Stomach smooth muscle (tissue), 2 donors: ENCODE data around the gene TMEM86B.
"Not testable (repeated sequence)": the region's sequence is repeated elsewhere in the genome, so short reads cannot be mapped to it uniquely, and the experiment has no call there.

Experiments
- H3K27ac ChIP-seq: one replicate; pipeline ENCODE4 v1.7.0; 2013; ENCODE audit warnings: mild to moderate bottlenecking, low read length, inconsistent platforms
- H3K27me3 ChIP-seq, 2 donors: one replicate each; pipeline ENCODE4 v1.7.0; 2013; ENCODE audit warnings: low read length in 2 of 2; ENCODE audit not compliant: insufficient read depth in 2 of 2, control insufficient read depth in 1 of 2
- H3K36me3 ChIP-seq, 2 donors: one replicate each; pipeline ENCODE4 v1.7.0; 2013; ENCODE audit warnings: low read length in 2 of 2; ENCODE audit not compliant: control insufficient read depth in 2 of 2, insufficient read depth in 2 of 2
- H3K4me1 ChIP-seq: one replicate; pipeline ENCODE4 v1.7.0; 2013; ENCODE audit warnings: low read length; ENCODE audit not compliant: control insufficient read depth, insufficient read depth
- H3K4me3 ChIP-seq, 2 donors: one replicate each; pipeline ENCODE4 v1.7.0; 2013; ENCODE audit warnings: low read length in 2 of 2
- H3K9ac ChIP-seq, 2 donors: one replicate each; pipeline ENCODE4 v1.7.0; 2013; ENCODE audit warnings: low read length in 2 of 2, mild to moderate bottlenecking in 1 of 2
- H3K9me3 ChIP-seq, 2 donors: one replicate each; pipeline ENCODE4 v1.7.0; 2013; ENCODE audit warnings: low read length in 2 of 2; ENCODE audit not compliant: control insufficient read depth in 2 of 2
- donor health status: healthy.
- donor health status: Pancreatic carcinoma.

Gene TMEM86B

DNA sequence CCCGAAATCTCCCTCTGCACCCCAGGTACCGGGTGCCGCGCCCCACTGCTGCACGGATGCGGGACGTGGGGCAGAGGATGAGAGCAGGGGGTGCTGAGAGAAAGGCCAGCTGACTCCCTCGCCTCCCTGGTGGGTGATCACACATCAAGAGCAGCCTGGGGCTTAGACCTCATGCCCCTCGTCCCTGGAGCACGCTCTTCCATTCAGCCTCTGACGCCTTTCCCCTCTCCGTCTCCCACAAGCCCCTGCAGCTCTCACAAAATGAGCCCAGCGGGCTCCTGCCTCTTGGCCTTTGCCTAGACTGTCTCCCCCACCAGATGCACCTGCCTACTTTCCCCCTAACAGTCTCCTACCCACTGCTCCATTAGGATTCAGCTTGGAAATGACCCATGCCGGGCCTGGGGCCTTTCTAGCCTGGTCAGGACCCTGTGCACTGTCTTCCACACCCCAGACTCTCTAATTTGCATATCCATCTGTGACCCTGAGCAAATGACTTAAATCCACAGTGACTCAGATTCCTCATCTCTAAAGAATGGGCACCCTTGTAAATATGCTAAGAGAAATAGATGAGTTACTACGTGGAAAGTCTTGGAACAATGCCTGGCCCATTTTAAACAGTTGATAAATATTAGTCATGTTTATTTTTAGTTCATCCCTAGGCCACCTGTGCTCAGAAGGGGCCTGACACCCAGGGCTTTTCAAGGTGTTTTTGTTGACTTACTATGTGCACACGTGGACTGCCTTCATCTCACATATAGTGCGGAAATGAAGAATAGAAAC lies 18.7 kb downstream of the TMEM86B start:
- H3K27me3 ChIP-seq, result peaks cover 17 to 18% of the 10 kb centered on the region in 2 donors
- no peak overlapping the region for H3K27ac ChIP-seq

DNA sequence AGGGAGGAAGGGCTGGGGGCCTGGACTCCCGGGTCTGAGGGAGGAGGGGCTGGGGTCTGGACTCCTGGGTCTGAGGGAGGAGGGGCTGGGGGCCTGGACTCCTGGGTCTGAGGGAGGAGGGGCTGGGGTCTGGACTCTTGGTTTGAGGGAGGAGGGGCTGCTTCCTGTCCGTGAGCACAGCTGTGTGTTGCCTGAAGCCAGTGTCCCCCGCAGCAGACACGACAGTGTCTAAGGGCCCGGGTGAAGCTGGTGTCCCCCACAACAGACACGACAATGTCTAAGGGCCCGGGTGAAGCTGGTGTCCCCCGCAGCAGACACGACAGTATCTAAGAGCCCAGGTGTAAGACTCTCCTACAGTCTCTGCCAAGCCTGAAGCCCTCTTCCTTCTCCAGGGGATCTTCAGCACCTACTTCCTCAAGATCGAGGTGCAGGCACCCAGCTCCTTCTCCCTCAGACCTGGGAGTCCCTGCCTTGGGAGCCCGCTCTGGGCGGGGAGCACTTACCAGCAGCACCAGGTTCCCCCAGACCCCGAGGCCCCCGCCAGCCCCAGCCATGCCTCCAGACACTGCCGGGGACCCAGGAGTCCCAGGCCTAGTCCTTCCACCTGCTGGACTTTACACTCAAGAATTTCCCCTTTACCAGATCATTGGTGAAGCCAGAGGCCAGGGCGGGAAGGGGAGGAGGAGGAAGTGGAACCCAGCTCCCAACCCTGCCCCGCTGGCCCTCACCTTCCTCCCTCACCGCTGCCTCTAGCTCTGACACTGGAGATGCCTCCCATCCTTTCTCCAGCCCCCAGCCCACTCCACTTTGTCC lies 19.5 kb downstream of the TMEM86B start, which contains the start of gene PTPRH:
Gene PTPRH (minus strand): TSS at position 622 of the 813 bp plus-strand sequence. CDS start 68 bp downstream, at position 554.
- H3K4me3 ChIP-seq, result no peak within 1 kb of the TSS
- no peaks in the 10 kb centered on the region for H3K36me3 ChIP-seq
- peaks cover 13% of the 10 kb centered on the region for H3K4me1 ChIP-seq
- peaks cover 3 to 5% of the 10 kb centered on the region in 2 donors for H3K9me3 ChIP-seq
- H3K27ac ChIP-seq, result no peak within 1 kb of the TSS
- no peak within 1 kb of the TSS for H3K9ac ChIP-seq
- H3K27me3 ChIP-seq, result peaks cover 14 to 15% of the 10 kb centered on the region in 2 donors

More for the DNA sequence above, 18.7 kb downstream of the TMEM86B start:
- no peak overlapping the region for H3K9ac ChIP-seq
- H3K36me3 ChIP-seq, result no peaks in the 10 kb centered on the region
- H3K4me3 ChIP-seq, result no peak overlapping the region
- H3K9me3 ChIP-seq, result peaks cover 3 to 5% of the 10 kb centered on the region in 2 donors
- peaks cover 13% of the 10 kb centered on the region for H3K4me1 ChIP-seq

GRCh38 chr19:55206664-55207500 lies 21.7 kb downstream of the TMEM86B start:
- Histone ChIP-seq H3K36me3 (no peaks in the 10 kb centered on the region), H3K9ac (no peak overlapping the region), H3K9me3 (no peaks in the 10 kb centered on the region), H3K27me3 (peaks cover 6 to 9% of the 10 kb centered on the region in 2 donors), H3K27ac (no peak overlapping the region), H3K4me1 (peaks cover 13% of the 10 kb centered on the region), H3K4me3 (peak overlapping the region; percentile 19 to 29)

- H3K27ac ChIP-seq, H3K36me3 ChIP-seq, H3K4me3 ChIP-seq, H3K9me3 ChIP-seq, H3K4me1 ChIP-seq, H3K9ac ChIP-seq: not testable (repeated sequence)
- H3K27me3 ChIP-seq, result peaks cover 9 to 18% of the 10 kb centered on the region in 2 donors
Observed at GRCh38 chr19:55202199-55202598, 26.4 kb downstream of the TMEM86B start.

DNA sequence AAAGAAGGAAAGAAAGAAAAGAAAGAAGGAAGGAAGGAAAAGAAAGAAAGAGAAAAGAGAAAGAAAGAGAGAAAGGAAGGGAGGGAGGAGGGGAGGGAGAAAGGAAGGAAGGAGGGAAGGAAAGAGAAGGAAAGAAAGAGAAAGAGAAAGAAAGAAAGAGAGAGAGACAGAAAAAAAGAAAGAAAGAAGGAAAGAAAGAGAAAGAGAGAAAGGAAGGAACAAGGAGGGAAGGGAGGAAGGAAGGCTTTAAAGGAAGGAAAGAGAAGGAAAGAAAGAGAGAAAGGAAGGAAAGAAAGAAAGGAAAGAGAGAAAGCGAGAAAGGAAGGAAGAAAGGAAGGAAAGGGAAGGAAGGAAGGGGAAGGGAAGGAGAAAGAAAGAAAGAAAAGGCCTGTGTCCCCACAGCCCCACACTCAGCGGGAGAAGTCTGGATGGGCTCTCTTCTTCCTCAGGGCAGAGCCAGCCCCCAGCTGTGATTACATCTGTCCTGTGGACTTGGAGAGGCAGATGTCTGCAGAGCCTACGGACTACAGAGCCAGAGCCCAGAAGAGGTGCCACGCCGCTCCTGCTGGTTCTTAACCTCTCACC lies 28.9 kb downstream of the TMEM86B start:
- Histone ChIP-seq H3K36me3 (no peaks in the 10 kb centered on the region), H3K9ac (no peak overlapping the region), H3K27ac (no peak overlapping the region), H3K9me3 (no peaks in the 10 kb centered on the region), H3K4me3 (no peak overlapping the region), H3K27me3 (peaks cover 3 to 12% of the 10 kb centered on the region in 2 donors), H3K4me1 (no peaks in the 10 kb centered on the region)

DNA sequence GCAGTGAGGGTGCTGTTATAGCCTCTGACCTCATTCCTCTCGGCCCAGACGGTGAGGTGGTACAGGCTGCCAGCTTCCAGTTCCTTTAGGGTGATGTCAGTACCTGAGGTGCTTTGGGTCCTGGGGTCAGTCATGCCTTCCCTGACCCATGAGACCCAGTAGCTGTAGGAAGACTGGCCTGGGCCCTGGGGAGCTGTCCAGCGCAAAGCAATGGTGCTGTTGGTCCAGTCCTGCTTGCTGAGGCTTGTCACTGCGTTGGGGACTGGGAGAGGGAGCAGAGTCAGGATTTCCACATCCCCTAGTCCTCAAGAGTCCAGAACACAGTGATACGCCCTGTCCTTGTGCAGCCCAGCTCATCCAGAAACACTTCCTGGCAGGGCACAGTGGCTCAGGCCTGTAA lies 29.9 kb downstream of the TMEM86B start:
- Histone ChIP-seq H3K4me1 (no peaks in the 10 kb centered on the region), H3K27ac (no peak overlapping the region), H3K9me3 (no peaks in the 10 kb centered on the region), H3K36me3 (no peaks in the 10 kb centered on the region), H3K4me3 (no peak overlapping the region), H3K27me3 (peaks cover 3 to 10% of the 10 kb centered on the region in 2 donors), H3K9ac (no peak overlapping the region)

- H3K36me3 ChIP-seq, result no peaks in the 10 kb centered on the region
- H3K9me3 ChIP-seq, result no peaks in the 10 kb centered on the region
- H3K27ac ChIP-seq, result no peak overlapping the region
- peaks cover 3 to 13% of the 10 kb centered on the region in 2 donors for H3K27me3 ChIP-seq
- no peak overlapping the region for H3K4me3 ChIP-seq
- no peak overlapping the region for H3K9ac ChIP-seq
- no peaks in the 10 kb centered on the region for H3K4me1 ChIP-seq
Observed at GRCh38 chr19:55197528-55197927, 31.0 kb downstream of the TMEM86B start.

GRCh38 chr19:55196803-55197202 lies 31.8 kb downstream of the TMEM86B start:
- Histone ChIP-seq H3K9ac (no peak overlapping the region), H3K27me3 (peaks cover 3 to 11% of the 10 kb centered on the region in 2 donors), H3K4me1 (no peaks in the 10 kb centered on the region), H3K9me3 (no peaks in the 10 kb centered on the region), H3K36me3 (no peaks in the 10 kb centered on the region), H3K4me3 (no peak overlapping the region), H3K27ac (no peak overlapping the region)

DNA sequence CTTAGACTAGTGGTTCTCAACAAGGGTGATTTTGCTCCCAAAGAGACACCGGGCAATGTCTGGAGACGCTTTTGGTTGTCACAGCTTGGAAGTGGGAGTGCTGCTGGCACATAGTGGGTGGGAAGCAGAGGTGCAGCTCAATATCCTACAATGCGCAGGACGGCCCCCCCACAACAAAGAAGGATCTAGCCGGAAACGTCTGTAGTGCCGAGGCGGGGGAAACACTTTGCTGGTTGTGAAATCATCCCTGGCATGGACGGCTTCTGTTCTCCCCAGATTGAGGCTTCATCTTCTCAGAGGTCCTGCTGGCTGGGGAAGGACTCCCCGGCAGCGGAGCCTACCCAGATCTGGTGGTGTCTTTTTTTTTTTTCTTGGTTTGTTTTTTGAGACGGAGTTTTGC lies 35.1 kb downstream of the TMEM86B start:
- H3K27me3 ChIP-seq, result peaks cover 3% of the 10 kb centered on the region in 2 donors
- no peaks in the 10 kb centered on the region for H3K4me1 ChIP-seq
- H3K27ac ChIP-seq, result no peak overlapping the region
- H3K9me3 ChIP-seq, result no peaks in the 10 kb centered on the region
- no peak overlapping the region for H3K9ac ChIP-seq
- no peak overlapping the region for H3K4me3 ChIP-seq
- H3K36me3 ChIP-seq, result no peaks in the 10 kb centered on the region

DNA sequence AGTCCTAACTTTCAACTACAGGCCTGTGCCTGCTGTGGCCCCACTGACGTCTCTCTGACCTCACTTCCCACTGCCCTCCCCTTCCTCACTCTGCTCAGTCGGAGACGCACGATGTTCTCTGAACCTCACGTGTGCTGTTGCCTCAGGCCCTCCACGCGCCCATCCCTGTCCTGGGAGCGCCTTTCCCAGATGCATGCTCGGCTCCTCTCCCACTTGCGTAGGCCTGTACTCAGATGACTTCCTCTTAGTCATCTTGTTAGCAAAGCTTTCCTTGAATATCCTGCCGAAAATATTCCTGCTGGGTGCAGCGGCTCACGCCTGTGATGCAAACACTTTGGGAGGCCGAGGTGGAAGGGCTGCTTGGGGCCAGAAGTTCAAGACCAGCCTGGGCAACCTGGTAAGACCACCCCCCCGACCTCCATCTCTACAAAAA lies 39.1 kb downstream of the TMEM86B start:
- Histone ChIP-seq H3K27ac (no peak overlapping the region), H3K36me3 (no peaks in the 10 kb centered on the region)

More for the DNA sequence above, 39.1 kb downstream of the TMEM86B start:
- Histone ChIP-seq H3K4me1 (no peaks in the 10 kb centered on the region), H3K27me3 (peaks cover 9 to 14% of the 10 kb centered on the region in 2 donors), H3K4me3 (no peak overlapping the region), H3K9me3 (no peaks in the 10 kb centered on the region), H3K9ac (no peak overlapping the region)
